Measurements from ENCODE around the gene CCDC71. TPM values are rescaled to one million over a fixed set of nuclear protein-coding genes. Genes with fewer than 3 reads are reported as not detected.
A peak's percentile ranks its signal among the peaks of the same experiment; 100 is the strongest.

The CCDC71 gene
- total and polyA plus RNA-seq, 2 of the 13 experiments (the other 11 are each of a cell fraction or from before 2014, with no cell fraction given): 9.7 to 14.3 TPM

- TF ChIP-seq, protein P1, sequence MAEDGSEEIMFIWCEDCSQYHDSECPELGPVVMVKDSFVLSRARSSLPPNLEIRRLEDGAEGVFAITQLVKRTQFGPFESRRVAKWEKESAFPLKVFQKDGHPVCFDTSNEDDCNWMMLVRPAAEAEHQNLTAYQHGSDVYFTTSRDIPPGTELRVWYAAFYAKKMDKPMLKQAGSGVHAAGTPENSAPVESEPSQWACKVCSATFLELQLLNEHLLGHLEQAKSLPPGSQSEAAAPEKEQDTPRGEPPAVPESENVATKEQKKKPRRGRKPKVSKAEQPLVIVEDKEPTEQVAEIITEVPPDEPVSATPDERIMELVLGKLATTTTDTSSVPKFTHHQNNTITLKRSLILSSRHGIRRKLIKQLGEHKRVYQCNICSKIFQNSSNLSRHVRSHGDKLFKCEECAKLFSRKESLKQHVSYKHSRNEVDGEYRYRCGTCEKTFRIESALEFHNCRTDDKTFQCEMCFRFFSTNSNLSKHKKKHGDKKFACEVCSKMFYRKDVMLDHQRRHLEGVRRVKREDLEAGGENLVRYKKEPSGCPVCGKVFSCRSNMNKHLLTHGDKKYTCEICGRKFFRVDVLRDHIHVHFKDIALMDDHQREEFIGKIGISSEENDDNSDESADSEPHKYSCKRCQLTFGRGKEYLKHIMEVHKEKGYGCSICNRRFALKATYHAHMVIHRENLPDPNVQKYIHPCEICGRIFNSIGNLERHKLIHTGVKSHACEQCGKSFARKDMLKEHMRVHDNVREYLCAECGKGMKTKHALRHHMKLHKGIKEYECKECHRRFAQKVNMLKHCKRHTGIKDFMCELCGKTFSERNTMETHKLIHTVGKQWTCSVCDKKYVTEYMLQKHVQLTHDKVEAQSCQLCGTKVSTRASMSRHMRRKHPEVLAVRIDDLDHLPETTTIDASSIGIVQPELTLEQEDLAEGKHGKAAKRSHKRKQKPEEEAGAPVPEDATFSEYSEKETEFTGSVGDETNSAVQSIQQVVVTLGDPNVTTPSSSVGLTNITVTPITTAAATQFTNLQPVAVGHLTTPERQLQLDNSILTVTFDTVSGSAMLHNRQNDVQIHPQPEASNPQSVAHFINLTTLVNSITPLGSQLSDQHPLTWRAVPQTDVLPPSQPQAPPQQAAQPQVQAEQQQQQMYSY (CRISPR knock-in tag; IDR thresholded peaks at IDR 0.05): no peak
- TF ChIP-seq ZNF770 (CRISPR knock-in tag; IDR thresholded peaks at IDR 0.05): peak; percentile 75; the same call in 1 of the 2 replicates
- no peak for TF ChIP-seq PHF8 (CRISPR knock-in tag; IDR thresholded peaks at IDR 0.05)
- no peak for TF ChIP-seq ZNF619 (CRISPR knock-in tag; IDR thresholded peaks at IDR 0.05)
- TF ChIP-seq ZFY (CRISPR knock-in tag; IDR thresholded peaks at IDR 0.05): no peak
- no peak for TF ChIP-seq ZNF530 (CRISPR knock-in tag; IDR thresholded peaks at IDR 0.05; ENCODE audit: low read depth)
Observed at GRCh38 chr3:49198611-49199230, 32.6 kb upstream of the CCDC71 start (continued).

GRCh38 chr3:49198161-49198560, 32.0 kb upstream of the CCDC71 start:
- ChIA-PET CTCF (ENCODE audit: low intra/inter-chr PET ratio, low total read pairs) (no interaction called here), POLR2A (no interaction called here)
- WGBS (ENCODE audit: low lambda C conversion rate): 7% methylated on average over 3 of the region's 3 CpGs
- no peak for DNase-seq (ENCODE audit: low spot score)
- Histone ChIP-seq H3K36me3 (replicated peaks in 1 of 2; ENCODE audit: control insufficient read depth in 1 of 2, insufficient read depth in 2 of 2, low read length in 2 of 2) (no peaks in the 10 kb centered on the region), H3K79me2 (ENCODE audit: insufficient read depth, low read length) (no peaks in the 10 kb centered on the region), H3K9me3 (ENCODE audit: low read length) (no peaks in the 10 kb centered on the region), H3K4me2 (ENCODE audit: low read depth, low read length) (peak overlapping the region; percentile 20; the same call in 1 of the 2 replicates), H4K20me1 (ENCODE audit: insufficient read depth, low read length) (no peaks in the 10 kb centered on the region), H3K27me3 (ENCODE audit: control insufficient read depth in 1 of 2, insufficient read depth in 2 of 2, low read length in 2 of 2) (no peaks in the 10 kb centered on the region), H3K4me1 (ENCODE audit: insufficient read depth, low read length) (peaks cover 11% of the 10 kb centered on the region), H2AFZ (ENCODE audit: low read length) (no peak overlapping the region), H3K27ac (ENCODE audit: extremely low read length, insufficient read depth, low read length) (no peak overlapping the region), H3K4me3 (replicated peaks in 1 of 3; ENCODE audit: insufficient read depth in 1 of 3, low read depth in 2 of 3, low read length in 3 of 3) (no peak overlapping the region), H3K9ac (ENCODE audit: insufficient read depth, low read depth, low read length) (no peak overlapping the region)
- no TSS peak for BruUV-seq (replicated peaks)
- no peak; the same call in 2 of the 3 replicates for ATAC-seq
- in situ Hi-C loops (cut with HindIII; ENCODE audit: extremely low pct_ligation_motif_present, low pct_unique_long_range_greater_than_20kb): no loop called here
- FAIRE-seq: no peak
- intact Hi-C loops (cut with micrococcal nuclease; ENCODE audit: unreplicated experiment): no loop called here
- TF ChIP-seq MAFF (IDR thresholded peaks at IDR 0.05; ENCODE audit: low read depth, low read length): no peak
- TF ChIP-seq PHF5A (CRISPR knock-in tag; IDR thresholded peaks at IDR 0.05; ENCODE audit: low read depth, unreplicated experiment): no peak
- TF ChIP-seq IKZF4 (CRISPR knock-in tag; IDR thresholded peaks at IDR 0.05; ENCODE audit: borderline replicate concordance, low read depth, not compliant biosample characterization): no peak
- no peak for TF ChIP-seq ATF3 (CRISPR knock-in tag; IDR thresholded peaks at IDR 0.05)
- no peak for TF ChIP-seq KAT2B (IDR thresholded peaks at IDR 0.05; ENCODE audit: borderline replicate concordance, low read depth, low read length)
- TF ChIP-seq REST (IDR thresholded peaks at IDR 0.05; ENCODE audit: borderline replicate concordance in 1 of 2, low read depth in 1 of 2, low read length in 2 of 2): no peak
- TF ChIP-seq AGO2 (optimal IDR thresholded peaks at IDR 0.05; ENCODE audit: low read depth, low read length): no peak

Data from HepG2 (cell line).